ENCODE measurements around the gene SLC2A6. TPM values are rescaled to one million over a fixed set of nuclear protein-coding genes. Genes with fewer than 3 reads are reported as not detected.
A peak's percentile ranks its signal among the peaks of the same experiment; 100 is the strongest.

SLC2A6 gene
- total RNA-seq, 1 donor from 2014 or later: 3.6 TPM

DNA sequence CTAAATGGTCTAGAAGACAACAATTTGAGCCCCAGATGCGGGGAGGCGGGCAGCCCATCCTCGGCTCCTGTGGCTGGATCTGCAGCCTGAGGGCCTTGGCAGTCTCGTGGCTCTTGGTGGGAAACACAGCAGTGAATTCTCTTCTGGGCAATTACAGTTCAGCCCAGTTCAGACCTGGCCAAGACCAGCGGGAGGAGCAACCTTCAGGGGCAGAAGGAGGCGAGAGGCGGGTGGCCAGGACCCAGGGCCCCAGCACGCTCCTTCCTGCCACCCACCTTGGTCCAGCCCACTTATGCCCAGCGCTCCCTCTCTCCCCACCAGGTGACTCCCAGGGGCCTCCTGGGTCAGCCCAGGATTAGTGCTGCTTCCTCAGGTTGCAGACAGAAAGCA is 38.1 kb upstream of the SLC2A6 start:
- intact Hi-C loops (cut with DNase I): no loop called here
- no peak for DNase-seq (ENCODE audit: low spot score)

GRCh38 chr9:133516256-133516960 is 37.5 kb upstream of the SLC2A6 start:
- intact Hi-C loops (cut with DNase I): no loop called here
- DNase-seq (ENCODE audit: low spot score): no peak

DNA sequence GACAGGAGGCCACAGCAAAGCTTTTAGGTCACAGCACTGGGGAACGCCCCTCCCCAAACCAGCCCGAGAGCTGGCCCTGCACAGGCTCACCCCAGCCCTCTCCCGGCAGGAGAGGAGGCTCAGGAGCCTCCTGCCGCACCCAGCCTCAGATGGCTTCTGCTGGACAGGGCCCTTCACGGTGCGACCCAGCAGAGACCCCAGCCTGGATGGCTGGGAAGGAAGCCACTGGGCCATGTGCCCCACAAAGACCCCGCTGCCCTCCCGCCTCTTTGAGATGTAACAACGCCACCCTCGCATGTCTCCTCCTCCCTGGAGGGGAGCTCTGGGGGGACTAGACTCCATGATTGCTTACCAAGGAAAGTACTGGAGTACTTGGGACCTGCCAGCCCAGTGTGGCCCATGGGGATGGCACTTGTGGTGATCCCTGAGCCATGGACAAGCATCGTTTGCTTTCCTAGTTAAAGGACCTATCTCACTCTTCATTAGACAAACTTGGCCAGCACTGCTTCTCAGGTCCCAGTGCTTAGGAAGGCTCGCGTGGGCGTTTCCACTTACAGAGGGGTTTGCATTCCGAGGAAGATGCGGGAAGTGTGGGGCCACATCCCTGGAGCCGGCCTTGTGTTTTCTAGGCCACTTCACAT is 36.8 kb upstream of the SLC2A6 start:
- no peak for DNase-seq (ENCODE audit: low spot score)
- intact Hi-C loops (cut with DNase I): no loop called here

DNA sequence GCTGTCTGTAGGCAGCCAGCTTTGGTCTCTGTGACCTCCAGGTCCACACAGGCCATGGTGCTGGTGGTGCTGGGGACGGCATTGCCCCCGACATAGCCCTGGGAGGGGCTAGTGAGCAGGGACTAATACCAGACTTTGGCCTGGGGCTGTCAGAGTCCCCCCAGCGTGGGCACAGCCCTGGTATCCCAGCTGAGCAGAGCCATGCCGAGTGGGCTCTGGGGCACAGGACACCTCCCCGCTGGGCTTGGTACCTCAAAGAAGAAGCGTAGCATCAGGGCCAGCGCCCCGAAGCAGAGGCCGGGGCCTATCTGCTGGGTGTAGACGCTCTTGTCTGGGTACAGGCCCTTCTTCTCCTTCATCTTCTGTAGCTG is 36.3 kb upstream of the SLC2A6 start:
- DNase-seq (ENCODE audit: low spot score): no peak
- intact Hi-C loops (cut with DNase I): no loop called here

- no peak for DNase-seq (ENCODE audit: low spot score)
- intact Hi-C loops (cut with DNase I): no loop called here
These were observed 35.8 kb upstream of the SLC2A6 start for GRCh38 chr9:133514460-133515239.

GRCh38 chr9:133513214-133514100 is 34.6 kb upstream of the SLC2A6 start:
- DNase-seq (ENCODE audit: low spot score): no peak
- intact Hi-C loops (cut with DNase I): no loop called here

DNA sequence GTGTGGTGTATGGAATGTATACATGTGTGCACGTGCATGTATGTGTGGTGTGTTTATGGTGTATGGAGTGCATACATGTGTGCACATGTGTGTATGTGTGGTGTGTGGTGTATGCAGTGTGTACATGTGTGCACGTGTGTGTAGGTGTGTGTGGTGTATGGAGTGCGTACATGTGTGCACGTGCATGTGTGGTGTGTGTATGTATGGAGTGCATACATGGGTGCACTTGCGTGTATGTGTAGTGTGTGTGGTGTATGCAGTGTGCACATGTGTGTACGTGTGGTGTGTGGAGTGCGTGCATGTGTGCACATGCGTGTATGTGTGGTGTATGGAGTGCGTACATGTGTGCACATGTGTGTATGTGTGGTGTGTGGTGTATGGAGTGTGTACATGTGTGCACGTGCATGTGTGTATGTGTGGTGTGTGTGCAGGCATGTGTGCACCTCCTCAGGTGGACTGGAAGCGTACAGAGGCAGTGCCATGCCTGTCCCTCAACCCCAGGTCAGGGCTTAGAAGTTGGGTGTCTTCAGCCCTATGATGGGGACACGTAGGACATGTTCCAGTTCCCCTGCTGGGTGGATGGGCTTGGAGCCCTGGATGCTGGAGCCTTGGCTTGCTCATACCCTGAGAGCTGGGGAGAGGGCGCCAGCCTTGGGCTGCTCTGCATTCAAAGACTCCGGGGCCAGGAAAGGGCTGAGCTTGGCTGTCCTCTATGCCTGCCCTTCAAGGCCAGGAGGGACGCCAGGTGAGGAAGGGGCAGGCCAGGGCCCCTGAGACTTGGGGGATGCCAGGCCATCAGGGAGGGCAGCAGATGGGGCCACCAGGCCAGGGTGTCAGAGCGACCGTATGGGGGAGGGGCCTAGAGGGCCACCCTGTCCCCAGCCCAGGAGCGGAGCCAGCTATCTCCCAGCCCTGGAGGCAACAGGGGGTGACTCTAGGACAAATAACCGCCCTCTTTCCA is 33.6 kb upstream of the SLC2A6 start:
- DNase-seq (ENCODE audit: low spot score): no peak
- intact Hi-C loops (cut with DNase I): no loop called here

- no peak for DNase-seq (ENCODE audit: low spot score)
- intact Hi-C loops (cut with DNase I): no loop called here
These were observed 32.7 kb upstream of the SLC2A6 start for GRCh38 chr9:133511607-133512006.

DNA sequence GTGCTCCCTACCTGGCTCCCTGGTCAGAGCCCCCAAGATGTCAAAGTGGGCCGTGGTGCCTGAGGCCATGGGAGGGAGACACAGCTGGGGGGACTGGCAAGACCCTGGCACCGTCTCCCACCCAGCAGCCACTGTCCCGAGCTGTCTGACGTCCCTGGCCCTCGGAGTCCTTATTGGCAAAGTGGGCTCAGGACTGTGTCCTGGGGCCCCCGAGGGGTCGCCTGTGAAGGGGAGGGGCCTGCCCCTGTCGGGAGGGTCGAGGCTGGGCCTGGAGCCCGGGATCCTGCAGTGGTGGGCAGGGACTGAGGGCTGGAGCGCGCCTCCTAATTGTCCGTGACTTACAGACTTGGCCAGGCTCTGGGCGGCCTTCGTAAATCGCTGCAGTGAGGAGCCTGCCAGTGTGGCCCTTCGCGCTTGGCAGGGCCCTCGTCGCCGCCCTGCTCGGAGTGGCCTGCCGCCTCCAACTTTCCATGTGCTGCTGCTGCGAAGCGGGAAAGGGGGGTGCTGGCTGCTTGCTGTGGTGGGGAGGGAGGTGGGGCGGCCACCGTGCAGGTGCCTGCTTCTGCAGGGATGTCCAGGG is 32.1 kb upstream of the SLC2A6 start:
- intact Hi-C loops (cut with DNase I): no loop called here
- DNase-seq (ENCODE audit: low spot score): no peak

GRCh38 chr9:133509179-133510083 is 30.5 kb upstream of the SLC2A6 start:
- intact Hi-C loops (cut with DNase I): no loop called here
- DNase-seq (ENCODE audit: low spot score): no peak

DNA sequence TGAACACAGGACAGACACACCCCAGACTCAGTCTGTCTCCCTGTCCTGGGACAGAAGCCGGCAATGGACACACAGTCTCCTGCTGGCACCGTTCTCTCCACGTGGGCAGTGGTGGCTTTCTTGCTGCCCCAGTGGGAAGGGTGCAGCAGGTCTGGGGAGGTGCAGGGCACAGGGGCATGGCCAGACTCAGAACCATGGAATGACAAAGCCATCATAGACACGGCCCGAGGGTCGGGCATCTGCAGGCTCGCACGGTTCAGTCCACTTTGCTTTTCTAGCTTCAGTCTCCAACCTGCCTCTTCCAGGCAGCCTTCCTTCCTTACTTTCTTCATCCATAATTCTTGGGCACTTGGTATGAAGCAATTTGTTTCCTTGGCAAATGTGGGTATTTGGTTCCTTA is 29.1 kb upstream of the SLC2A6 start:
- intact Hi-C loops (cut with DNase I): no loop called here
- no peak for DNase-seq (ENCODE audit: low spot score)

DNA sequence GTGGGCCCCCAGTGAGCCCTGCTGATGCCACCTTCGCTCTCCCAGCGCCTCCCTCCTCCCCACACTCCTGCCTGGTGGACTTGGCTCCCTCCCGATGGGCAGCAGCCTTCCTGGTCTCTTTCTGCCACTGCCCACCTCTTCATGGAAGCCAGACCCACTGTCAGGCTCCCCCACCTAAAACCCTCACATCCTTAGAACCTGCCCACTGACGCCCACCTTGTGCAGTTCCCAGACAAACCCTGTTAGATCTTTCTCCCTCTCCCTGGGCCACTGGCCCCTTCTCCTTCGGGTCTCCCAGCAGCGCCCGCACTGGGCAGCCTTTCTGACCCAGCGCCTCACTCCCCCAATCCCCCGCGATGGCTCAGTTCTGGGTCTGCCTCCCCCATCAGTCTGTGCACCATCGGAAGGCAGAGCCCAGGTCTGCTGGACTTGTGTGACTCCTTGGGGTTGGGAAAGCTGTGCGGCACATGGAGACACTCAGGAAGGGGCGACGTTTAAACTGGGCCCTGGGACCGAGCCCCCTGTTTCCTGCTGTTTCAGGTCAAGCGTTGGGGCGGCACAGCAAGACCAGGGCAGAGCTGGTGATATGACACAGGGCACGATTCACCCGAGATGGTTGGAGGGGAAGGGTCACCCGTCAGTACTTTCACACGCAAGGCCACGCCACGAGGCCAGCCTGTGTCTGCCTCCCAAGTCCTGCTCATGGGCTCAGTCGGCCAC is 28.5 kb upstream of the SLC2A6 start:
- no peak for DNase-seq (ENCODE audit: low spot score)
- intact Hi-C loops (cut with DNase I): no loop called here

DNA sequence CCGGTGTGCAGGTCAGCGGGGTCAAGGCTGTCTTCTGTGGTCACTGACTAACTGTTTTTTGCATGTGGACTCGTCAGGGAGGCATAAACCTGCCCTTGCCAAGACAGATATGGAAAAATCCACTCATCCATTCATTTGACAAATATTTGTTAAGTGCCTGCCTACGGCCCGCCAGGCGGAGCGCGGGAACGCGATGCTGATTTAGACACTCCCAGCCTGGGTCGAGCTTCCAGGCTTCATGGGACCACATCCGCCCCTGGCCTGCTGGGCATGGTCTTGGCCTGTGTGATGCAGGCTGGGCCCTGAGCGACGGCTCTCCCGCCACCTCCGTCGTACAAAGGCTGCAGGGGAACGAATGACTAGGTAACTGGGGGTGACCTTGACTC is 27.7 kb upstream of the SLC2A6 start:
- no peak for DNase-seq (ENCODE audit: low spot score)
- intact Hi-C loops (cut with DNase I): no loop called here

DNA sequence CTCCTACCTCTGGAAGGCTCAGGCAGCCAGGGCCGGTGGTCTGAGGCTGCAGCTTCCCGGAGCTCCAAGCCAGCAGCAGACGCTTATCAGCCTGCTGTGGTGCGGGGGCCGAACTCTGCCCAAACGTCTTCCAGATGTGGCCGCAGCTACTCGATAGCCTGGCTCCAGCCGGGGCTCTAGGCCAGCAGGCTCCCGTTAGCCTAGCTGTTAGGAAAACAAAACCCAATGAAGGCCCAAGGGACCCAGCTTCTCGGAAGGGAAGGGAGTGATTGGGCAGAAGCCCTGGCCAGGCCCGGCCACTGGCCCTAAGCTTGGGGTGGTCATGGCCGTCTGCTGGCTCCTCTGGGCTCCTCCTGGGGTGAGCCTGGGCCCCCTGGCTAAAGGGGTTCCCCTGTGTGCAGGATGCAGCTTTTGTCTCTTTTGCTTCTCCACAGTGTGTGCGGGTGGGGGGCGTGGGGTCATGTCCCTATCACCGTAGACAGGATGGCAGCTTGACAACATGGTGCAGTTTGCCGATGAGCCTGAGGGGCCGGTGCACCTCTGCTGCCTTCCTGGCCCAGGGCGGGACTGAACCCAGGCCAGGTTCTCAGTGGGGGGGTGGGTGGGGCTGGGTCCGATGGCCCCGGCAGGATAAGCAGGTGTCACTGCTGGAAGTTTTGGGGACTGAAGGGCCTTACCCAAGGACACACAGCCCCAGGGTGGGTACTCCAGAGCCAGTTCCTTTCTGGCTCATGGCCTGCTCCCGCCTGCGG is 27.2 kb upstream of the SLC2A6 start:
- peak; percentile 87 for DNase-seq (ENCODE audit: low spot score)
- intact Hi-C loops (cut with DNase I): no loop called here

GRCh38 chr9:133505186-133505830 is 26.4 kb upstream of the SLC2A6 start:
- intact Hi-C loops (cut with DNase I): no loop called here
- DNase-seq (ENCODE audit: low spot score): no peak

DNA sequence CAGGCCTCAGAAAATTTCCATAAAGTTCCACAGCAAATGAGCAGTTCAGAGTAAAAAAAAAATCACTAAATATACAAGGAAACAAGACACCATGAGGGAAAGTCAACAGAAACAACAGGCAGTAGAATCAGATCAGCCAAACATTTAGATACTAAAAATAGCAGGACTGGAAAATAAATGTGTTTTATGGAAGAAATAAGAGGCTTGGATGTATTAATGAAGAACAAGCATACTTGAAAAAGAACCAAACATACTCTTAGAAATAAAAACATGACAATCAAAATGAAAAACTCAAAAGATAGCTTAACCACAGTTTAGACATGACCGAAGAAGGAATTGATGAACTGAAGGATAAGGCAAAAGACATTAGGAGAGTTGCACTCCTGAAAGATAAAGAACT is 23.2 kb upstream of the SLC2A6 start:
- intact Hi-C loops (cut with DNase I): no loop called here
- DNase-seq (ENCODE audit: low spot score): no peak

All from cardiac septum (tissue), 1 donor.